Activated naive CD4-positive, alpha-beta T cell treated with anti-CD3 and anti-CD28 coated beads, Interleukin-2, amount 10 ng/mL, durations not matched to agents 7 days and 5 days (primary cell): ENCODE measurements around the gene GPR61.

Source experiments
- CTCF ChIA-PET: fragments of 350-600 bp; sonication (Branson Sonifier 250); formaldehyde crosslinking; loops from one replicate; lab custom pipeline; 2021; ENCODE audit warnings: antibody characterized with exemption; lab: Charles Lee
- DNase-seq: peaks from one replicate; pipeline ENCODE4 v3.0.0-alpha.2; 2020
- H3K27ac Mint-ChIP-seq: one replicate; pipeline ENCODE4 v1.8.0; 2021; ENCODE audit warnings: mild to moderate bottlenecking, moderate library complexity, mixed read lengths
- H3K27me3 Mint-ChIP-seq: one replicate; pipeline ENCODE4 v1.8.0; 2021; ENCODE audit warnings: mild to moderate bottlenecking, mixed read lengths
- H3K36me3 Mint-ChIP-seq: one replicate; pipeline ENCODE4 v1.8.0; 2021; ENCODE audit warnings: mixed read lengths
- H3K4me1 Mint-ChIP-seq: one replicate; pipeline ENCODE4 v1.8.0; 2021; ENCODE audit warnings: mixed read lengths
- H3K4me3 Mint-ChIP-seq: one replicate; pipeline ENCODE4 v1.8.0; 2021; ENCODE audit warnings: mild to moderate bottlenecking, moderate library complexity, mixed read lengths
- H3K9me3 Mint-ChIP-seq: one replicate; pipeline ENCODE4 v1.8.0; 2021; ENCODE audit warnings: mixed read lengths

GPR61 gene

DNA sequence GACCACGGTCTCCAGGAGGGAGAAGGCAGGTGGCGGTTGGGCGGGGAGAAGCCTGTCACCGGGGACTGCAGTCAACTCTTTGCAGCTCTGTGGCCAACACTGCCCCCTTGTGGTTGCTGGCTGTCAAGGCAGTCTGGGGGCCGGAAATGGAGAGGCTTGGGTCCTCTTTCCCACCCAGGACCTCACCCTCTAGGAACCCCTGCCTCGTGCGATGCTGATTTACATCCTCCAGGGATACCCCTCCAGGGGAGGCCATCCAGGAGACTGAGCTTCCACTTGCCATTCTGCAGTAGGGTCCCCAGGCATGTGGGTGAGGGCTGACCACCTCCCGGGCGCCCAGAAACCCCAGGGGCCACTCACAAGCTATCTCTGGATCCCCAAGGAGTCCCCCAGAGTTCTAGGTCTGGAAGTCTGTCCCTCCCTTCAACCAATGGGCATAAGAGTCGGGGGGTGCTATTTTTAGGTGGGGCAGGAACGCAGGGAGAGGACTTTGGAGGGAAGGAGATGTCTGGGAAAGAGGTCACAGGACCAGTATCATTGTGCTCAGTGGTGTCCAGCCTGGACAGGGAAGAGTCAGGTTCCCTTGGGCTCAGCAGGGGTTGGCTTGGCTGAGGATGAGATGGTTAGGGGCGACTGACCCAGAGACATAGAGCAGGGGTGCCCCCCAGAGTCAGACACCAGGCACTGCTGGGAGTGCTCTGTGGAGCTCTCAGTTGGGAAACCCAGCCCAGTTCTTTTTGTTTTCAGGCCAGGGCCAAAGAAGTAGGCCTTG lies 7.1 kb upstream of the GPR61 start:
- H3K36me3 Mint-ChIP-seq = no peaks in the 10 kb centered on the region
- peak overlapping the region; percentile 53 for H3K4me3 Mint-ChIP-seq
- peak overlapping the region; percentile 95 for H3K27ac Mint-ChIP-seq
- CTCF ChIA-PET = interaction anchor here (0.7 to 21.5 kb wide), 45 partner anchors 8 to 703 kb away, joined by 3 to 1080 read pairs (median 5); partner anchors contain the start of genes AMIGO1, ATXN7L2, CYB561D1 and GNAI3
- peaks cover 39% of the 10 kb centered on the region for H3K4me1 Mint-ChIP-seq
- H3K27me3 Mint-ChIP-seq = peaks cover 19% of the 10 kb centered on the region
- DNase-seq = peak; percentile 95
- H3K9me3 Mint-ChIP-seq = no peaks in the 10 kb centered on the region

- Mint-ChIP-seq H3K9me3 (no peaks in the 10 kb centered on the region), H3K4me1 (peaks cover 38% of the 10 kb centered on the region), H3K4me3 (no peak overlapping the region), H3K36me3 (no peaks in the 10 kb centered on the region), H3K27ac (no peak overlapping the region), H3K27me3 (peaks cover 30% of the 10 kb centered on the region)
- no peak for DNase-seq
- CTCF ChIA-PET = interaction anchor here (0.8 to 21.5 kb wide), 6 partner anchors 10 to 257 kb away, joined by 3 to 1080 read pairs (median 6); partner anchors contain the start of genes AMIGO1, ATXN7L2, CYB561D1 and SORT1
These were observed 5.3 kb upstream of the GPR61 start for GRCh38 chr1:109534307-109534858.

DNA sequence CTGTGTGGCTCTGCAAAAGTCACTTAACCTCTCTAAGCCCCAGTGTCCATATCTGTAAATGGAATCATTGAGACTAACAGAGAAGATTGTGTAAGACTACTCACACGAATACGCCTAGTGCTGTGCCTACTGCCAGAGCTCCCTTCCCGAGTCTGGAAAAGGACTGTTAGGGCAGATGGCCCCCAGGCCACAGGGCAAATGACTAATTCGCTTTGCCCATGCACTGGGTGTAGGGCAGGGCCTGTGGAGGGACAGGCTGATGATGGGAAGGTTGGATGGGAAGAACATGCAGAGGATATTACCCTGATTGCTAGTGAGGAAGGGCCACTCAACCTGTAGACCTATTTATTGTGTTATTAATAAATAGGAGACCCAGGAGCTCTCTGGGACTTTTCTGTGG lies 4.2 kb upstream of the GPR61 start:
- H3K27ac Mint-ChIP-seq = no peak overlapping the region
- H3K36me3 Mint-ChIP-seq = no peaks in the 10 kb centered on the region
- peaks cover 28% of the 10 kb centered on the region for H3K4me1 Mint-ChIP-seq

DNA sequence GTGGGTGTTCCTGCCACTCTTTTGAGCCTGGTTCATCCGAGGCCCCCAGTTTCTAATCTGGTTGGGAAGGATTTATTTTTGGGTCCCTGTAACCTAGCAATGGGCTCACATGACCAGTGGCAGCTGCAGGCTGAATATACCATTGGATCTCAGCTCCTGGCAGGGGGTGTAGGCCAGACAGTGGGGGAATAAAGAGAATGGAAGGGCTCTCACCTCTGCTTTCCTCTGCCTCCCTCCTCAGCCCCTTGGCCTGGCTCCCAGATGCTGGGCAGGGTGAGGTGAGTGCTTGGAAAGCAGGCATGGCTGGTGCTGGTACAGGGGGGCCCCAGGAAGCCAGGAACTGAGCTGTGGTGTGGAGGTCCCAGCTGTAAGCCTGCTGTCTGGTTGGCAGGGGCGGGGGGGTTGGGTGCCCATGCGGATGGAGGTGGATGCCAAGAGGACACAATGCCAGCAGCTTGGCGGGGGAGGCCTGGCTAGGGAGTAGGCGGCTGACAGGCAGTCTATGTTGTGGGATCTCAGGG lies 3.6 kb upstream of the GPR61 start:
- no peak for DNase-seq
- Mint-ChIP-seq H3K9me3 (no peaks in the 10 kb centered on the region), H3K36me3 (no peaks in the 10 kb centered on the region), H3K4me3 (no peak overlapping the region), H3K4me1 (peaks cover 22% of the 10 kb centered on the region), H3K27me3 (peaks cover 40% of the 10 kb centered on the region), H3K27ac (no peak overlapping the region)
- CTCF ChIA-PET = interaction anchor here (1.2 to 21.5 kb wide), 3 partner anchors 10 to 271 kb away, joined by 7 to 1080 read pairs (median 9); partner anchors contain the start of genes AMIGO1, ATXN7L2 and CYB561D1

More for the DNA sequence above, 4.2 kb upstream of the GPR61 start:
- H3K9me3 Mint-ChIP-seq = no peaks in the 10 kb centered on the region
- H3K27me3 Mint-ChIP-seq = peaks cover 36% of the 10 kb centered on the region
- CTCF ChIA-PET = interaction anchor here (0.9 to 21.5 kb wide), 4 partner anchors 11 to 271 kb away, joined by 3 to 1080 read pairs (median 8); partner anchors contain the start of genes AMIGO1, ATXN7L2 and CYB561D1
- DNase-seq = no peak
- no peak overlapping the region for H3K4me3 Mint-ChIP-seq

DNA sequence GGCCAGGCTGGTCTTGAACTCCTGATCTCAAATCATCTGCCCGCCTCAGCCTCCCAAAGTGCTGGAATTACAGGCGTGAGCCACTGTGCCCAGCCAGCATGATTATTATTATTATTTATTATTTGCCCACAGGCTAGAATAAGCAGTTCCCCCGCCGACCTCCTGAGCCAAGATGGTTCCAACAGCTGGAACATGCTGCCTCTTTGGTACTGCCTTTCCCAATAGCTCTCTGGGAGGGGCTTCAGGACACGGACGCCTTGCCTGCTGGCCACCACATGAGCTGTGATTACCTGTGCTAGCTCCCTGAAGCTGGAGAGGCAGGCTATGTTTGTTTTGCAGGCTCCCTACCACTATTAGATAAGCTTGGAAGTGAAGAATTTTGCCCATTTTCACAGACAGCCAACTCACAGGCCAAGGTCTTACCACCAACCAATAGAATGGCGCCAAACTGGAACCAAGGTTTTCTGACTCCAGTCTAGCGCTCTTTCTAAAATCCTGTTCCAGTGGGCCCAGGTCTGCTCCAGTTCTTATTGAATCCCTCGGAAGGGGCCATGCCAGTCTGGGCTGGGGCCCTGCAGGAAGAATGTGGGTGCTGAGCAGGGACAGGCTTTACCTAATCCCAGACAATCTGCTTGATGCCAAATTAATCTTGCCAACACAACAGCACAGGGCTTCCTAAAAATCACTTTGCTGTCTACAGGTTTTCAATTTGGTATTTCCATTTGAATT lies 2.1 kb upstream of the GPR61 start:
- Mint-ChIP-seq H3K27me3 (peaks cover 51% of the 10 kb centered on the region), H3K4me1 (peaks cover 6% of the 10 kb centered on the region), H3K9me3 (no peaks in the 10 kb centered on the region), H3K36me3 (no peaks in the 10 kb centered on the region), H3K4me3 (no peak overlapping the region), H3K27ac (no peak overlapping the region)
- DNase-seq = no peak
- CTCF ChIA-PET = interaction anchor here (1.0 to 21.5 kb wide), 3 partner anchors 9 to 103 kb away, joined by 3 to 1080 read pairs (median 7); partner anchors contain the start of genes AMIGO1, ATXN7L2 and CYB561D1

DNA sequence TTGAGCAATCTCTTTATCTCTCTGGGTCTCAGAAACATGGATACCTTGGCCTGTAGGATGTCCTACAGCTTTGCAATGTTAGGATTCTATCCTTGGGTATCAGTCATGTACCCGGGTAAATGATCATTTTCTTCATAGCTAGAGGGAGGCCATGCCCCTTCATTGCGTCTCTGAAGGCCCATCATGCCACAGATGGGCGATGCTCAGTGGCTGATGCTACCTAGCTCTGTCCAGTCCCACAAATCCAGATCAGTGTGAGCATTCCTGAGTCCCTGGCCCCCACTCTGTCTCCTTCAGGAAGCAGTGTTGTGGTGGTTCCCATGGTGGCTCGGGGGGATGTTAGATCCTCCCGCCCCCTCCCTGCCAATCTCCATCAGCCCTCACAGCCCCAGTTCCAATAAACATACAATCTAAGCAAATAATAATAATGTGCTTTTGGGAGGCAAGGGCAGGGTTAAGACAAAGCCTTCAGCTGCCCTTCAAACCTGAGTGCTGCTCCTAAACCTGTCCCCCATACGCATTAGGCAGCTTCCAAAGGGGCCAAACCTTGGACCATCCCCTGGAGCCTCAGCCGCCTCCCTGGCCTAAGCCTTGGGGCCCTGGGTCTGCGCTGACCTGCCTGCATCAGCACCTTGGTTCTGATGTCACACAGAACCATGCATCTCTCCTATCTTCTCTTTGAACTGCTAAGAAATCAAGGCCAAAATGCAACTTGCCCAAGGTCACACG lies 681 bp upstream of the GPR61 start:
- CTCF ChIA-PET = interaction anchor here (1.9 to 21.5 kb wide), 4 partner anchors 39 to 445 kb away, joined by 7 to 1080 read pairs (median 56); partner anchors contain the start of genes AHCYL1, AMIGO1, ATXN7L2 and CYB561D1

DNA sequence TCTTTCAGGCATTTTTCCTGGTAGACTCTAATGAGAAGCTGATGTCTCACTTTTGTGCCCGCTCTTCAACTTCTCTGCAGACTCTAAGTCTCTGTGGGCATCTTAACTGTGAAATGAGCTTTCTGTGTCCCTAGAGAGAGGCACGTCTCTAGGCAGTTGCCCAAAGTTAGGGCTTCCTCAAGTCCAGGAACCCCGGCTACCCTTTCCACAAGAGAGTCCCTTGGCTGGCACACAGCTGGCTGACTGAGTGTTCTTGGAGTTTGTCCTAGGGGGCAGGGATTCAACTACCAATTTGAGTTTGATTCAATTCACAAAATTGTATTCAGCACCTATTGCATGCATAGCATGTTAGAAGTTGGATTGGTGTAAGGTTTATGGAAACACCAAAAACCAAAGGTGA lies 1.4 kb downstream of the GPR61 start:
- Mint-ChIP-seq H3K9me3 (no peaks in the 10 kb centered on the region), H3K4me1 (peaks cover 3% of the 10 kb centered on the region), H3K27me3 (peaks cover 54% of the 10 kb centered on the region), H3K36me3 (no peaks in the 10 kb centered on the region), H3K4me3 (no peak overlapping the region), H3K27ac (no peak overlapping the region)
- CTCF ChIA-PET = interaction anchor here (0.7 to 21.5 kb wide), 9 partner anchors 9 to 443 kb away, joined by 3 to 1080 read pairs (median 19); partner anchors contain the start of genes AHCYL1, AMIGO1, ATXN7L2 and CYB561D1
- no peak for DNase-seq

More for the DNA sequence above, 681 bp upstream of the GPR61 start:
- Mint-ChIP-seq H3K27me3 (peaks cover 53% of the 10 kb centered on the region), H3K4me1 (no peaks in the 10 kb centered on the region), H3K4me3 (no peak overlapping the region), H3K36me3 (no peaks in the 10 kb centered on the region), H3K9me3 (no peaks in the 10 kb centered on the region), H3K27ac (no peak overlapping the region)
- DNase-seq = no peak

DNA sequence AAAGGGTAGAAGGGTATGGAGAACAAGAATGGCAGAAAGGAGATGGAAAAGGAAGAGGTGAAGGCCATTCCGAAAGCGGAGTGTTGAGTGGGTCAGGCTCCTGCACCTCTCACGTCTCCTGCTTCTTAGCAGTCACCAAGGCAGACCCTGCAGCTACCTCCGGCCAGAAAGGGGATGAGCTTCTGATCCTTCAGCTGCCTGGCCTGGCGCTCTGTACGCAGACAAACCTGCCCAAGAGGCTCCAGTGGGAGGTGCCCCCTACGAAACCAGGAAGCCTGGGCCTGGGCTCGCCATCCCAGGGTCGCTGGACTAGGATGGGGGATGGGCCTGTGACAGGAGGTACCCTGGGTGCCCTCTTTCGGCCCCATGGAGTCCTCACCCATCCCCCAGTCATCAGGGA lies 3.0 kb downstream of the GPR61 start:
- no peak overlapping the region for H3K4me3 Mint-ChIP-seq
- no peak overlapping the region for H3K27ac Mint-ChIP-seq
- CTCF ChIA-PET = interaction anchor here (2.9 to 21.5 kb wide), 5 partner anchors 10 to 231 kb away, joined by 19 to 1080 read pairs (median 106); partner anchors contain the start of genes AMIGO1, ATXN7L2 and CYB561D1
- no peaks in the 10 kb centered on the region for H3K9me3 Mint-ChIP-seq
- H3K27me3 Mint-ChIP-seq = peaks cover 48% of the 10 kb centered on the region
- peaks cover 14% of the 10 kb centered on the region for H3K4me1 Mint-ChIP-seq
- no peak for DNase-seq
- peaks cover 2% of the 10 kb centered on the region for H3K36me3 Mint-ChIP-seq

GRCh38 chr1:109543283-109543987 lies 3.8 kb downstream of the GPR61 start:
- Mint-ChIP-seq H3K27me3 (peaks cover 41% of the 10 kb centered on the region), H3K4me3 (no peak overlapping the region), H3K27ac (no peak overlapping the region), H3K36me3 (peaks cover 4% of the 10 kb centered on the region), H3K9me3 (no peaks in the 10 kb centered on the region), H3K4me1 (peaks cover 14% of the 10 kb centered on the region)
- CTCF ChIA-PET = interaction anchor here (0.6 to 8.2 kb wide), 5 partner anchors 11 to 231 kb away, joined by 4 to 145 read pairs (median 103); no protein-coding TSS in a partner anchor
- DNase-seq = no peak

DNA sequence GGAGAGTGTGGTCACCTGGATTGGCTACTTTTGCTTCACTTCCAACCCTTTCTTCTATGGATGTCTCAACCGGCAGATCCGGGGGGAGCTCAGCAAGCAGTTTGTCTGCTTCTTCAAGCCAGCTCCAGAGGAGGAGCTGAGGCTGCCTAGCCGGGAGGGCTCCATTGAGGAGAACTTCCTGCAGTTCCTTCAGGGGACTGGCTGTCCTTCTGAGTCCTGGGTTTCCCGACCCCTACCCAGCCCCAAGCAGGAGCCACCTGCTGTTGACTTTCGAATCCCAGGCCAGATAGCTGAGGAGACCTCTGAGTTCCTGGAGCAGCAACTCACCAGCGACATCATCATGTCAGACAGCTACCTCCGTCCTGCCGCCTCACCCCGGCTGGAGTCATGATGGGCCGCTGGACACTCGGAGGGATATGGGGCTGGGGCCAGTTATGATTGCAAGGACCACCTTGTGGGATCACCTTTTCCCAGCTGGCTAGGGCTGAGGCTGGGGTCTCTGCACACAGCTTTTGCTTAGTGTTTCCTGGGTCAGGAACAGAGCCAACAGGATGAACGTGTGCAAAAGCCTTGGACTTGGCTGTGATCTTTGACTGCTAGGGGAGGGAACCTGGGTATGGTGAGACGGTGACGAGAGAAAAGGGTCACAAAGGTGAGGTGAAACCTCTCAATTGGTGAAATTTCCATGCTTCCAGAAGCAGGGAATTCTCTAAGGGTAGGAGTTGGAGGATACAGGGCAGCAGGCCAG lies 4.5 kb downstream of the GPR61 start:
- CTCF ChIA-PET = interaction anchor here (0.6 to 8.2 kb wide), 5 partner anchors 12 to 230 kb away, joined by 4 to 145 read pairs (median 103); no protein-coding TSS in a partner anchor
- Mint-ChIP-seq H3K4me3 (no peak overlapping the region), H3K9me3 (no peaks in the 10 kb centered on the region), H3K27me3 (peaks cover 34% of the 10 kb centered on the region), H3K36me3 (peaks cover 7% of the 10 kb centered on the region), H3K4me1 (peaks cover 17% of the 10 kb centered on the region), H3K27ac (no peak overlapping the region)
- DNase-seq = no peak

DNA sequence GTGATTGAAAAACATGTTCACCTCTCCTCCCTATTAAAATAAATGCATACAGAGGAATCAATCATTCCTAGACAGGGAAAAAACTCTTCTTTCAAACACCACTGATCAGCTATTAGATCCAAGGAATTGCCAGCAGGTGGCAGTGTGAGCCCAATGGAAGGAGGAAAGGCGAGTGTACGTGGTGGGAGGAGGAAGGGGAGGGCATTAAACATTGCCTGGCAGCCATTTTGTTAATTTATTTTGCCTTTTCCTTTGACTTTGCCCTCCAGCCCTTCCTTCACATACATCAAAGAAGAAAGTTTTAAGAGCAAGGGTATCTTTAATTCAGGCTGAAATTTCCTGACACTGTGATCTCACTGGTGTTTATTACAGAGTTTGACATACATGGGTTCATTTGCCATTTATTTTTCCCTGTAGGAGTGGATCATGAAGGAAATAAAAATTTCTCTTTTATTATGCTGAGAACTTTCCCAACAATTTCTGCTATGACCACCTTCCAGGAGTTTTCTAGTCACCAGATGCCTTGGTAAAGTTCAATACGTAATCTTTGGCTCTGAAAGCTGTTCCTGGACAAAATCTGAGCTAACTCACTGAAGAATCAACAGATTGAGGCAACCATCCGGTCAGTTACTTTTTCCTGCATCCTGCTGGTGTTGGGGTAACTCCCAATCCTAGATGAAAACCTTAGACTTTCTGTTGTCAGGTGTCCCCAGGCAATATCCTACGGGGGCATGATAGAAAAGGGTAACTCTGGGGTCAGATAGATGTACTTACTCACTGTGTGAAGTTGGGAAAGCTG lies 6.8 kb downstream of the GPR61 start:
- Mint-ChIP-seq H3K27ac (peak overlapping the region; percentile 98), H3K36me3 (peaks cover 9% of the 10 kb centered on the region), H3K27me3 (peaks cover 13% of the 10 kb centered on the region), H3K4me3 (peak overlapping the region; percentile 87), H3K4me1 (peaks cover 38% of the 10 kb centered on the region), H3K9me3 (no peaks in the 10 kb centered on the region)
- DNase-seq = peak; percentile 95
- CTCF ChIA-PET = interaction anchor here (0.6 to 8.2 kb wide), 23 partner anchors 10 to 437 kb away, joined by 3 to 145 read pairs (median 5); partner anchors contain the start of genes AHCYL1 and CYB561D1
